ENCODE data around the gene E2F4. TPM values are rescaled to one million over a fixed set of nuclear protein-coding genes. Genes with fewer than 3 reads are reported as not detected.

Gene E2F4
- polyA plus RNA-seq, 2 of the 4 experiments (the other 2 are of a cell fraction), result 65.1 to 66.6 TPM

- TF ChIP-seq CTCF (IDR thresholded peaks at IDR 0.05) (no peak), CHD2 (IDR thresholded peaks at IDR 0.05; ENCODE audit: low read length, partially characterized antibody) (no peak), REST (IDR thresholded peaks at IDR 0.05) (no peak)
Observed at GRCh38 chr16:67223992-67224391, 32.0 kb downstream of the E2F4 start (continued).

GRCh38 chr16:67226295-67226803 is 34.4 kb downstream of the E2F4 start:
- 36% methylated on average over 12 of the region's 12 CpGs for WGBS (ENCODE audit: missing lambda C conversion rate)

GRCh38 chr16:67226804-67227566 is 35.0 kb downstream of the E2F4 start, which contains the start of gene TMEM208:
TMEM208 (plus strand) TSS chr16:67227130; CDS start chr16:67227219, 89 bp downstream.
- ATAC-seq (peak; percentile 87 to 97), DNase-seq (ENCODE audit: low read depth in 1 of 2, low spot score in 1 of 2) (peak; percentile 92 to 98), FAIRE-seq (peak; percentile 7)
- peak within 1 kb of the TSS; percentile 94 for H3K4me2 ChIP-seq
- peak within 1 kb of the TSS; percentile 89 to 95 for H3K27ac ChIP-seq
- H3K4me1 ChIP-seq, result peaks cover 13% of the 10 kb centered on the region
- WGBS (ENCODE audit: missing lambda C conversion rate), result 1% methylated on average over 40 of the region's 46 CpGs
- ChIA-PET CTCF (interaction anchor here (1.2 to 14.1 kb wide), 10 partner anchors 10 to 273 kb away, joined by 3 to 138 read pairs (median 4); partner anchors contain the start of genes FHOD1 and SLC9A5), POLR2A (interaction anchor here (0.7 to 3.1 kb wide), 15 partner anchors 9 to 50 kb away, joined by 3 to 30 read pairs (median 5); partner anchors contain the start of genes E2F4, FHOD1 and SLC9A5)
- no peaks in the 10 kb centered on the region for H3K9me3 ChIP-seq
- peak within 1 kb of the TSS; percentile 83 for H3K4me3 ChIP-seq
- TF ChIP-seq HOXB5 (CRISPR knock-in tag; IDR thresholded peaks at IDR 0.05) (peak; percentile 26; the same call in 1 of the 2 replicates), FOXS1 (CRISPR knock-in tag; IDR thresholded peaks at IDR 0.05) (no peak), ZSCAN20 (CRISPR knock-in tag; IDR thresholded peaks at IDR 0.05) (no peak), CEBPB (IDR thresholded peaks at IDR 0.05) (peak in 1 of 2 experiments; percentile 31; a peak in 1 of 4 replicates), PHF8 (IDR thresholded peaks at IDR 0.05; ENCODE audit: borderline replicate concordance, low read depth) (peak; percentile 73; the same call in 1 of the 2 replicates), CTCF (IDR thresholded peaks at IDR 0.05) (peak; percentile 36; the same call in 1 of the 3 replicates), JUN (IDR thresholded peaks at IDR 0.05) (peak; percentile 76 to 83; a peak in 4 of 5 replicates), RNF2 (IDR thresholded peaks at IDR 0.05; ENCODE audit: borderline replicate concordance, low read depth) (no peak), HES2 (IDR thresholded peaks at IDR 0.05) (no peak), GATA3 (IDR thresholded peaks at IDR 0.05; ENCODE audit: borderline replicate concordance) (peak; percentile 53; the same call in 1 of the 2 replicates), HDAC2 (IDR thresholded peaks at IDR 0.05) (peak; percentile 74; the same call in 1 of the 2 replicates), ELK1 (IDR thresholded peaks at IDR 0.05; ENCODE audit: low read depth, low read length) (0 out of 2 replicates have a peak, but pooled peaks have one; percentile 62), MAX (IDR thresholded peaks at IDR 0.05) (peak; percentile 90), MAZ (IDR thresholded peaks at IDR 0.05; ENCODE audit: borderline replicate concordance, low read depth, low read length) (peak; percentile 84; the same call in 1 of the 2 replicates), NR3C1 (IDR thresholded peaks at IDR 0.05) (no peak), MYC (IDR thresholded peaks at IDR 0.05; ENCODE audit: borderline replicate concordance, low read length) (peak; percentile 76; the same call in 1 of the 2 replicates), KDM5A (IDR thresholded peaks at IDR 0.05) (peak; percentile 98)

More at GRCh38 chr16:67226295-67226803, 34.4 kb downstream of the E2F4 start:
- Histone ChIP-seq H3K27ac (peak overlapping the region; percentile 89 to 95), H3K4me1 (peaks cover 13% of the 10 kb centered on the region), H3K4me2 (peak overlapping the region; percentile 94), H3K4me3 (peak overlapping the region; percentile 83), H3K9me3 (no peaks in the 10 kb centered on the region)
- CTCF ChIA-PET, result interaction anchor here (1.1 to 14.1 kb wide), 11 partner anchors 10 to 42 kb away, joined by 3 to 138 read pairs (median 5); partner anchors contain the start of genes FHOD1 and SLC9A5
- DNase-seq (ENCODE audit: low read depth in 1 of 2, low spot score in 1 of 2), result no peak
- POLR2A ChIA-PET, result interaction anchor here (0.7 to 3.1 kb wide), 15 partner anchors 10 to 51 kb away, joined by 3 to 30 read pairs (median 5); partner anchors contain the start of genes E2F4, FHOD1 and SLC9A5
- no peak for FAIRE-seq
- peak; percentile 45 to 62; a peak in 5 of 6 replicates for ATAC-seq
- TF ChIP-seq POLR2A (IDR thresholded peaks at IDR 0.05; ENCODE audit: low read length), result peak; percentile 55
- no peak for TF ChIP-seq HOXA7 (CRISPR knock-in tag; IDR thresholded peaks at IDR 0.05)
